GM12878 (cell line): ENCODE data around the gene AKAP9. TPM values are rescaled to one million over a fixed set of nuclear protein-coding genes. Genes with fewer than 3 reads are reported as not detected.

Source experiments
- ATAC-seq: fragments of 200-7000 bp; cut with Tn5 transposase; 3 replicates; pipeline ENCODE4 v1.9.1; 2020; ENCODE audit warnings: mild to moderate bottlenecking, moderate library complexity
- BruUV-seq: library from RNA; stranded (reverse); fragments of 400-500 nt; replicated peaks from 2 replicates; lab custom pipeline; 2021; lab: Mats Ljungman, UMichigan
- CTCF ChIA-PET: fragments of 300-600 bp; sonication (Branson Sonifier 250); formaldehyde crosslinking; extraction: SDS; loops from one replicate; lab custom pipeline; 2021; ENCODE audit warnings: inconsistent platforms; lab: Yijun Ruan, JAX
- POLR2A ChIA-PET: fragments of 350-600 bp; formaldehyde crosslinking; extraction: SDS; loops from one replicate; lab custom pipeline; 2021; ENCODE audit warnings: inconsistent platforms; lab: Charles Lee
- RAD21 ChIA-PET: fragments of 300-600 bp; sonication (Branson Sonifier 250); formaldehyde crosslinking; loops from one replicate; lab custom pipeline; 2023; ENCODE audit warnings: antibody characterized with exemption; ENCODE audit not compliant: unreplicated experiment; lab: Charles Lee
- SMC1A ChIA-PET: fragments of 300-600 bp; sonication (Branson Sonifier 250); formaldehyde crosslinking; loops from one replicate; lab custom pipeline; 2023; ENCODE audit not compliant: unreplicated experiment, uncharacterized antibody; lab: Charles Lee
- DNase-seq: peaks from one replicate; pipeline ENCODE4 v3.0.0-alpha.2; 2011; ENCODE audit warnings: low read depth, low spot score
- FAIRE-seq: peaks from 3 replicates; lab custom pipeline; 2011; peaks lifted over from hg19 to GRCh38; lab: Jason Lieb, UNC
- H2AFZ ChIP-seq: 2 replicates; pipeline ENCODE4 v1.6.0; 2011; ENCODE audit warnings: low read depth, low read length, control low read depth; ENCODE audit not compliant: control insufficient read depth
- H3K27ac ChIP-seq: 2 replicates; pipeline ENCODE4 v1.5.1; 2011; ENCODE audit warnings: control low read depth; ENCODE audit not compliant: control insufficient read depth, insufficient read depth
- H3K27me3 ChIP-seq, 2 experiments: replicated peaks in 1 of 2; 2 replicates each; pipeline versions ENCODE4 v1.6.0 to v1.6.1; 2011; ENCODE audit warnings: low read length in 1 of 2; ENCODE audit not compliant: control insufficient read depth in 2 of 2, insufficient read depth in 2 of 2
- H3K36me3 ChIP-seq, 2 experiments: 2 replicates each; pipeline ENCODE4 v1.5.1; 2011; ENCODE audit warnings: low read length in 1 of 2; ENCODE audit not compliant: control insufficient read depth in 2 of 2, insufficient read depth in 2 of 2
- H3K4me1 ChIP-seq: 2 replicates; pipeline ENCODE4 v1.6.1; 2011; ENCODE audit warnings: mild to moderate bottlenecking, low read length, moderate library complexity, mixed read lengths; ENCODE audit not compliant: control insufficient read depth, insufficient read depth
- H3K4me2 ChIP-seq: 2 replicates; pipeline ENCODE4 v1.6.0; 2011; ENCODE audit warnings: control low read depth; ENCODE audit not compliant: control insufficient read depth, insufficient read depth
- H3K4me3 ChIP-seq: fragments of 200-600 bp; sonication (generic); 2 replicates; pipeline ENCODE4 v1.5.1; 2016
- H3K79me2 ChIP-seq: 2 replicates; pipeline ENCODE4 v1.6.0; 2011; ENCODE audit warnings: low read length; ENCODE audit not compliant: control insufficient read depth, insufficient read depth
- H3K9ac ChIP-seq: 2 replicates; pipeline ENCODE4 v1.8.0; 2011; ENCODE audit warnings: low read length, control low read depth, mixed read lengths; ENCODE audit not compliant: control insufficient read depth, insufficient read depth
- H3K9me3 ChIP-seq: replicated peaks from 3 replicates; pipeline ENCODE4 v1.5.1; 2011; ENCODE audit warnings: mild to moderate bottlenecking, low read length; ENCODE audit not compliant: control insufficient read depth, insufficient read depth
- H4K20me1 ChIP-seq: 2 replicates; pipeline ENCODE4 v1.6.0; 2011; ENCODE audit not compliant: control insufficient read depth, insufficient read depth
- EGR1 ChIP-seq, 2 experiments: IDR thresholded peaks; 1 replicate in 1 of 2; 2 replicates in 1 of 2; pipeline ENCODE4 v1.6.1; 2011 to 2012; ENCODE audit warnings: low read depth in 2 of 2, low read length in 2 of 2, borderline replicate concordance in 1 of 2, mild to moderate bottlenecking in 1 of 2, moderate library complexity in 1 of 2
- ESRRA ChIP-seq: IDR thresholded peaks from 2 replicates; pipeline ENCODE4 v1.6.1; 2012; ENCODE audit warnings: mild to moderate bottlenecking, low read length, improper control_type of control experiment
- HCFC1 ChIP-seq: fragments of 150-350 bp; IDR thresholded peaks from 2 replicates; pipeline ENCODE4 v1.6.1; 2014; ENCODE audit warnings: low read length
- KDM1A ChIP-seq: fragments of 200-600 bp; sonication (generic); IDR thresholded peaks from 2 replicates; pipeline ENCODE4 v1.6.1; 2016; ENCODE audit warnings: borderline replicate concordance
- NR2C1 ChIP-seq: fragments of 450-650 bp; IDR thresholded peaks from 2 replicates; pipeline ENCODE4 v1.6.1; 2017; ENCODE audit warnings: antibody characterized with exemption, mild to moderate bottlenecking, moderate library complexity
- PAX5 ChIP-seq: IDR thresholded peaks from 2 replicates; pipeline ENCODE4 v1.6.1; 2011; ENCODE audit warnings: low read depth, low read length, borderline replicate concordance
- POLR2AphosphoS5 ChIP-seq: IDR thresholded peaks from 2 replicates; pipeline ENCODE4 v1.6.1; 2011; ENCODE audit warnings: mild to moderate bottlenecking, low read length, inconsistent platforms
- RAD21 ChIP-seq: IDR thresholded peaks from 2 replicates; pipeline ENCODE4 v1.6.1; 2011; ENCODE audit warnings: mild to moderate bottlenecking, low read depth, low read length, moderate library complexity; ENCODE audit not compliant: insufficient read depth
- SMAD5 ChIP-seq: IDR thresholded peaks from 2 replicates; pipeline ENCODE4 v1.6.1; 2016; ENCODE audit warnings: antibody characterized with exemption, low read depth
- SREBF1 ChIP-seq: IDR thresholded peaks from 2 replicates; pipeline ENCODE4 v1.6.1; 2012; ENCODE audit warnings: mild to moderate bottlenecking, low read length
- in situ Hi-C: fragments of 300-500 bp; cut with MboI; formaldehyde crosslinking; loops from 9 replicates; pipeline ENCODE4 v1.14.3; 2018; ENCODE audit warnings: mixed read lengths
- intact Hi-C: fragments of 100-400 bp; cut with micrococcal nuclease; formaldehyde crosslinking; loops from one replicate; pipeline ENCODE4 v1.14.2; 2022; ENCODE audit not compliant: unreplicated experiment
- polyA plus RNA-seq, 11 experiments: library from polyadenylated mRNA; depleted of rRNA in 4 of 11; unstranded in 6 of 11; stranded (reverse) in 5 of 11; fragments of >200 nt; fragmentation: Nextera tagmentation in 4 of 11; fragmentation: Illumina TruSeq in 1 of 11; extraction: Ambion mirVana in 4 of 11; extraction: Trizol in 1 of 11; gene quantifications; 1 replicate in 1 of 11; 2 replicates in 10 of 11; pipeline versions ENCODE4 v1.2.1 to v1.2.3, GENCODE V29; 2011 to 2016; ENCODE audit warnings: inconsistent platforms in 2 of 11, missing spikeins in 2 of 11, low read depth in 1 of 11
- total RNA-seq, 4 experiments: library from RNA; depleted of rRNA in 3 of 4; stranded (reverse); fragments of >200 nt in 3 of 4; fragmentation: Illumina TruSeq in 1 of 4; extraction: Trizol in 1 of 4; gene quantifications; 2 replicates each; pipeline versions ENCODE4 v1.2.1 to v1.2.3, GENCODE V29; 2013 to 2021
- TF ChIP-seq, protein P1 (sequence below): fragments of 150-350 bp; IDR thresholded peaks from 2 replicates; pipeline ENCODE4 v1.6.1; 2014; ENCODE audit warnings: mild to moderate bottlenecking, low read depth, low read length
- TF ChIP-seq, protein P2 (sequence below), 3 experiments: IDR thresholded peaks in 2 of 3; conservative IDR thresholded peaks in 1 of 3; 2 replicates each; pipeline ENCODE4 v1.5.1; 2011; ENCODE audit warnings: low read depth in 3 of 3, low read length in 3 of 3, mild to moderate bottlenecking in 3 of 3, control low read depth in 2 of 3, moderate library complexity in 2 of 3, inconsistent platforms in 1 of 3, mixed read lengths in 1 of 3; ENCODE audit not compliant: control insufficient read depth in 2 of 3, insufficient read depth in 1 of 3; ENCODE audit errors: extremely low read depth in 1 of 3
- TF ChIP-seq, protein P3 (sequence below): fragments of 450-650 bp; IDR thresholded peaks from 2 replicates; pipeline ENCODE4 v1.6.1; 2018; ENCODE audit warnings: mild to moderate bottlenecking, low read depth, moderate library complexity; ENCODE audit not compliant: partially characterized antibody
- TF ChIP-seq, protein P4 (sequence below): IDR thresholded peaks from 2 replicates; pipeline ENCODE4 v1.6.1; 2011; ENCODE audit warnings: low read depth, mild to moderate bottlenecking, low read length, moderate library complexity, borderline replicate concordance; ENCODE audit errors: extremely low read depth
- TF ChIP-seq, protein P5 (sequence below): IDR thresholded peaks from 2 replicates; pipeline ENCODE4 v1.6.1; 2011; ENCODE audit warnings: mild to moderate bottlenecking, low read depth, low read length, moderate library complexity; ENCODE audit not compliant: insufficient replicate concordance

AKAP9 gene
- total and polyA plus RNA-seq, 10 of the 15 experiments (the other 5 are each of a cell fraction or from before 2014, with no cell fraction given) = 21.1 to 62.8 (median 31.6) TPM

DNA sequence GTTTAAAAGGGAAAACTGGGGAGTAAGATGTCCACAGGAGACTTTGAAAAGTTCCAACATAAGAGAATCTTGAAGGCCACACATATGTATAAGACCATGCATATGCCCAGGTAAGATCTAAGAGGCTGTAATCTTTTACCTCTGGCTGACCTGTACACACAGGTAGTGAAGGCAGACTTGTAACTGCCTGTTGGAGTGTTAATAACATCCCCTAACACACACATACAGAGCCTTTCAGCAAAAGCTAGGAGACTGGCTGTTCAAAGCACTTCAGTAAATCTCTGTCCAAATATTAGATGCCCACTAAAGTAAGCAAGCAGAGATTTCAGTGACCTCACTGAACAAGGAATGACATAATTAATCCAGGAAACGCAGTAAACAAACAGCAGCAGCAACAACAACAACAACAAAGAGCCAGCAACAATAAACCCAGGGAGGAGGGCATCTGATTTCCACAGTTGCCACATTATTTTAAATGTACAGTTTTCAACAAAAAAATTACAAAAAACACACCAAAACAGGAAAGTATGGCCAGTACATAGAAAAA, 178.6 kb downstream of the AKAP9 start (continued):
- TF ChIP-seq, protein P1, sequence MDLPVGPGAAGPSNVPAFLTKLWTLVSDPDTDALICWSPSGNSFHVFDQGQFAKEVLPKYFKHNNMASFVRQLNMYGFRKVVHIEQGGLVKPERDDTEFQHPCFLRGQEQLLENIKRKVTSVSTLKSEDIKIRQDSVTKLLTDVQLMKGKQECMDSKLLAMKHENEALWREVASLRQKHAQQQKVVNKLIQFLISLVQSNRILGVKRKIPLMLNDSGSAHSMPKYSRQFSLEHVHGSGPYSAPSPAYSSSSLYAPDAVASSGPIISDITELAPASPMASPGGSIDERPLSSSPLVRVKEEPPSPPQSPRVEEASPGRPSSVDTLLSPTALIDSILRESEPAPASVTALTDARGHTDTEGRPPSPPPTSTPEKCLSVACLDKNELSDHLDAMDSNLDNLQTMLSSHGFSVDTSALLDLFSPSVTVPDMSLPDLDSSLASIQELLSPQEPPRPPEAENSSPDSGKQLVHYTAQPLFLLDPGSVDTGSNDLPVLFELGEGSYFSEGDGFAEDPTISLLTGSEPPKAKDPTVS = no peak
- TF ChIP-seq, all 136 proteins: peak for 0

DNA sequence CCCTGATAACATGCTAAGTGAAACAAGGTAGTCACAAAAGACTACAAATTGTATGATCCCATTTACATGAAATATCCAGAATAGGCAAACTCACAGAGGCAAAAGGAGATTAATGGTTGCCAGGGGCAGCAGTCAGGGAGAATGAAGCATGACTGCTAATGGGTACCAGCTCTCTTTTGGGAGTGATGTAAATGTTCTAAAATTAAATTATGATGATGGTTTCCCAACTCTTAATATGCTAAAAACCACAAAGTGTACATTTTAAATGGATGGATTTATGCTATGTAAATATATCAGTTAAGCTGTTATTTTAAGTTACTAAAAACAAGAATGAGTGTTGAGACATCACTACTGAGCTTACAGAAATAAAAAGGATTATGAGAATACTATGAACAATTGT, 181.0 kb downstream of the AKAP9 start:
- Histone ChIP-seq H3K9ac (no peak overlapping the region), H3K79me2 (peaks cover 17% of the 10 kb centered on the region), H3K4me1 (no peaks in the 10 kb centered on the region), H3K27ac (no peak overlapping the region), H3K27me3 (no peaks in the 10 kb centered on the region), H3K9me3 (peaks cover 6% of the 10 kb centered on the region; the same call in 2 of the 3 replicates), H3K4me3 (no peak overlapping the region), H4K20me1 (no peaks in the 10 kb centered on the region), H3K36me3 (peaks cover 4 to 36% of the 10 kb centered on the region in 2 experiments), H3K4me2 (no peak overlapping the region), H2AFZ (no peak overlapping the region)
- no peak for ATAC-seq
- RAD21 ChIA-PET = no interaction called here
- CTCF ChIA-PET = no interaction called here
- POLR2A ChIA-PET = interaction anchor here (0.6 kb wide), 1 partner anchor 659 kb away, joined by 4 read pairs; no protein-coding TSS in a partner anchor
- intact Hi-C loops (no loop called here), in situ Hi-C loops (no loop called here)
- no peak for FAIRE-seq
- no peak for DNase-seq
- SMC1A ChIA-PET = interaction anchor here (1.1 to 2.4 kb wide), 2 partner anchors 11 to 13 kb away, joined by 3 to 7 read pairs; no protein-coding TSS in a partner anchor
- no TSS peak for BruUV-seq
- TF ChIP-seq, protein P2, sequence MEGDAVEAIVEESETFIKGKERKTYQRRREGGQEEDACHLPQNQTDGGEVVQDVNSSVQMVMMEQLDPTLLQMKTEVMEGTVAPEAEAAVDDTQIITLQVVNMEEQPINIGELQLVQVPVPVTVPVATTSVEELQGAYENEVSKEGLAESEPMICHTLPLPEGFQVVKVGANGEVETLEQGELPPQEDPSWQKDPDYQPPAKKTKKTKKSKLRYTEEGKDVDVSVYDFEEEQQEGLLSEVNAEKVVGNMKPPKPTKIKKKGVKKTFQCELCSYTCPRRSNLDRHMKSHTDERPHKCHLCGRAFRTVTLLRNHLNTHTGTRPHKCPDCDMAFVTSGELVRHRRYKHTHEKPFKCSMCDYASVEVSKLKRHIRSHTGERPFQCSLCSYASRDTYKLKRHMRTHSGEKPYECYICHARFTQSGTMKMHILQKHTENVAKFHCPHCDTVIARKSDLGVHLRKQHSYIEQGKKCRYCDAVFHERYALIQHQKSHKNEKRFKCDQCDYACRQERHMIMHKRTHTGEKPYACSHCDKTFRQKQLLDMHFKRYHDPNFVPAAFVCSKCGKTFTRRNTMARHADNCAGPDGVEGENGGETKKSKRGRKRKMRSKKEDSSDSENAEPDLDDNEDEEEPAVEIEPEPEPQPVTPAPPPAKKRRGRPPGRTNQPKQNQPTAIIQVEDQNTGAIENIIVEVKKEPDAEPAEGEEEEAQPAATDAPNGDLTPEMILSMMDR (IDR thresholded peaks at IDR 0.05 in 2 of 3, conservative IDR thresholded peaks at IDR 0.05 in 1 of 3; ENCODE audit: control insufficient read depth in 2 of 3, extremely low read depth in 1 of 3, insufficient read depth in 1 of 3, low read depth in 3 of 3, low read length in 3 of 3) = no peak
- TF ChIP-seq NR2C1 (no peak), EGR1 (IDR thresholded peaks at IDR 0.05; ENCODE audit: borderline replicate concordance in 1 of 2, low read depth in 2 of 2, low read length in 2 of 2) (no peak), PAX5 (no peak), ESRRA (no peak), SREBF1 (no peak), HCFC1 (no peak), KDM1A (no peak), RAD21 (no peak), SMAD5 (no peak), POLR2AphosphoS5 (no peak)
- TF ChIP-seq, protein P3, sequence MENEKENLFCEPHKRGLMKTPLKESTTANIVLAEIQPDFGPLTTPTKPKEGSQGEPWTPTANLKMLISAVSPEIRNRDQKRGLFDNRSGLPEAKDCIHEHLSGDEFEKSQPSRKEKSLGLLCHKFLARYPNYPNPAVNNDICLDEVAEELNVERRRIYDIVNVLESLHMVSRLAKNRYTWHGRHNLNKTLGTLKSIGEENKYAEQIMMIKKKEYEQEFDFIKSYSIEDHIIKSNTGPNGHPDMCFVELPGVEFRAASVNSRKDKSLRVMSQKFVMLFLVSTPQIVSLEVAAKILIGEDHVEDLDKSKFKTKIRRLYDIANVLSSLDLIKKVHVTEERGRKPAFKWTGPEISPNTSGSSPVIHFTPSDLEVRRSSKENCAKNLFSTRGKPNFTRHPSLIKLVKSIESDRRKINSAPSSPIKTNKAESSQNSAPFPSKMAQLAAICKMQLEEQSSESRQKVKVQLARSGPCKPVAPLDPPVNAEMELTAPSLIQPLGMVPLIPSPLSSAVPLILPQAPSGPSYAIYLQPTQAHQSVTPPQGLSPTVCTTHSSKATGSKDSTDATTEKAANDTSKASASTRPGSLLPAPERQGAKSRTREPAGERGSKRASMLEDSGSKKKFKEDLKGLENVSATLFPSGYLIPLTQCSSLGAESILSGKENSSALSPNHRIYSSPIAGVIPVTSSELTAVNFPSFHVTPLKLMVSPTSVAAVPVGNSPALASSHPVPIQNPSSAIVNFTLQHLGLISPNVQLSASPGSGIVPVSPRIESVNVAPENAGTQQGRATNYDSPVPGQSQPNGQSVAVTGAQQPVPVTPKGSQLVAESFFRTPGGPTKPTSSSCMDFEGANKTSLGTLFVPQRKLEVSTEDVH = no peak
- TF ChIP-seq, protein P4, sequence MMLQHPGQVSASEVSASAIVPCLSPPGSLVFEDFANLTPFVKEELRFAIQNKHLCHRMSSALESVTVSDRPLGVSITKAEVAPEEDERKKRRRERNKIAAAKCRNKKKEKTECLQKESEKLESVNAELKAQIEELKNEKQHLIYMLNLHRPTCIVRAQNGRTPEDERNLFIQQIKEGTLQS = no peak
- TF ChIP-seq, protein P5, sequence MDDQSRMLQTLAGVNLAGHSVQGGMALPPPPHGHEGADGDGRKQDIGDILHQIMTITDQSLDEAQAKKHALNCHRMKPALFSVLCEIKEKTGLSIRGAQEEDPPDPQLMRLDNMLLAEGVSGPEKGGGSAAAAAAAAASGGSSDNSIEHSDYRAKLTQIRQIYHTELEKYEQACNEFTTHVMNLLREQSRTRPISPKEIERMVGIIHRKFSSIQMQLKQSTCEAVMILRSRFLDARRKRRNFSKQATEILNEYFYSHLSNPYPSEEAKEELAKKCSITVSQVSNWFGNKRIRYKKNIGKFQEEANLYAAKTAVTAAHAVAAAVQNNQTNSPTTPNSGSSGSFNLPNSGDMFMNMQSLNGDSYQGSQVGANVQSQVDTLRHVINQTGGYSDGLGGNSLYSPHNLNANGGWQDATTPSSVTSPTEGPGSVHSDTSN = no peak
